ENCODE results near the gene RGS3.

Gene RGS3

GRCh38 chr9:113519426-113520108 is 56.0 kb downstream of the RGS3 start:
- Histone ChIP-seq H3K4me2 (ENCODE audit: low read length) (no peak overlapping the region), H4K20me1 (ENCODE audit: insufficient read depth, low read length) (no peaks in the 10 kb centered on the region), H3K9me2 (ENCODE audit: low read depth, low read length) (no peaks in the 10 kb centered on the region), H3K79me2 (ENCODE audit: insufficient read depth, low read length) (no peaks in the 10 kb centered on the region), H3K27me3 (ENCODE audit: insufficient read depth, low read length) (no peaks in the 10 kb centered on the region), H2AFZ (ENCODE audit: low read length) (no peak overlapping the region), H3K4me3 (ENCODE audit: low read depth, low read length, poor library complexity, severe bottlenecking) (no peak overlapping the region), H3K27ac (ENCODE audit: low read depth, low read length, poor library complexity, severe bottlenecking) (no peak overlapping the region), H3K9ac (ENCODE audit: low read length) (no peak overlapping the region), H3K36me3 (ENCODE audit: insufficient read depth, low read length) (no peaks in the 10 kb centered on the region), H3K4me1 (ENCODE audit: insufficient read depth, low read length, severe bottlenecking) (peaks cover 61% of the 10 kb centered on the region), H3F3A (ENCODE audit: insufficient read depth, low read length) (0 out of 2 replicates have a peak, but pooled peaks cover 3% of the 10 kb centered on the region), H3K9me3 (ENCODE audit: low read length) (no peaks in the 10 kb centered on the region)
- TF ChIP-seq CTCF (IDR thresholded peaks at IDR 0.05; ENCODE audit: low read length): no peak
- no peak for TF ChIP-seq EZH2 (IDR thresholded peaks at IDR 0.05; ENCODE audit: borderline replicate concordance, low read length)

GRCh38 chr9:113520109-113520642 is 56.6 kb downstream of the RGS3 start:
- Histone ChIP-seq H3K4me3 (ENCODE audit: low read depth, low read length, poor library complexity, severe bottlenecking) (no peak overlapping the region), H3K79me2 (ENCODE audit: insufficient read depth, low read length) (no peaks in the 10 kb centered on the region), H4K20me1 (ENCODE audit: insufficient read depth, low read length) (no peaks in the 10 kb centered on the region), H3K9ac (ENCODE audit: low read length) (no peak overlapping the region), H3K4me1 (ENCODE audit: insufficient read depth, low read length, severe bottlenecking) (peaks cover 63% of the 10 kb centered on the region), H3K9me2 (ENCODE audit: low read depth, low read length) (no peaks in the 10 kb centered on the region), H3K36me3 (ENCODE audit: insufficient read depth, low read length) (no peaks in the 10 kb centered on the region), H3K9me3 (ENCODE audit: low read length) (no peaks in the 10 kb centered on the region), H3K27ac (ENCODE audit: low read depth, low read length, poor library complexity, severe bottlenecking) (no peak overlapping the region), H3K4me2 (ENCODE audit: low read length) (no peak overlapping the region), H3F3A (ENCODE audit: insufficient read depth, low read length) (0 out of 2 replicates have a peak, but pooled peaks cover 3% of the 10 kb centered on the region), H2AFZ (ENCODE audit: low read length) (no peak overlapping the region), H3K27me3 (ENCODE audit: insufficient read depth, low read length) (no peaks in the 10 kb centered on the region)
- TF ChIP-seq CTCF (IDR thresholded peaks at IDR 0.05; ENCODE audit: low read length): no peak
- no peak for TF ChIP-seq EZH2 (IDR thresholded peaks at IDR 0.05; ENCODE audit: borderline replicate concordance, low read length)

GRCh38 chr9:113521693-113522255 is 58.2 kb downstream of the RGS3 start:
- Histone ChIP-seq H3K36me3 (ENCODE audit: insufficient read depth, low read length) (no peaks in the 10 kb centered on the region), H3K4me3 (ENCODE audit: low read depth, low read length, poor library complexity, severe bottlenecking) (no peak overlapping the region), H3K79me2 (ENCODE audit: insufficient read depth, low read length) (no peaks in the 10 kb centered on the region), H3F3A (ENCODE audit: insufficient read depth, low read length) (0 out of 2 replicates have a peak, but pooled peaks cover 2% of the 10 kb centered on the region), H3K27ac (ENCODE audit: low read depth, low read length, poor library complexity, severe bottlenecking) (peak overlapping the region; percentile 74), H3K9me3 (ENCODE audit: low read length) (no peaks in the 10 kb centered on the region), H3K4me1 (ENCODE audit: insufficient read depth, low read length, severe bottlenecking) (peaks cover 60% of the 10 kb centered on the region), H4K20me1 (ENCODE audit: insufficient read depth, low read length) (no peaks in the 10 kb centered on the region), H3K4me2 (ENCODE audit: low read length) (peak overlapping the region; percentile 58), H2AFZ (ENCODE audit: low read length) (no peak overlapping the region), H3K9me2 (ENCODE audit: low read depth, low read length) (no peaks in the 10 kb centered on the region), H3K27me3 (ENCODE audit: insufficient read depth, low read length) (no peaks in the 10 kb centered on the region), H3K9ac (ENCODE audit: low read length) (no peak overlapping the region; the same call in 1 of the 2 replicates)
- TF ChIP-seq CTCF (IDR thresholded peaks at IDR 0.05; ENCODE audit: low read length) (no peak), EZH2 (IDR thresholded peaks at IDR 0.05; ENCODE audit: borderline replicate concordance, low read length) (no peak)
